ENCODE results near the gene CAND2.

CAND2 gene

DNA sequence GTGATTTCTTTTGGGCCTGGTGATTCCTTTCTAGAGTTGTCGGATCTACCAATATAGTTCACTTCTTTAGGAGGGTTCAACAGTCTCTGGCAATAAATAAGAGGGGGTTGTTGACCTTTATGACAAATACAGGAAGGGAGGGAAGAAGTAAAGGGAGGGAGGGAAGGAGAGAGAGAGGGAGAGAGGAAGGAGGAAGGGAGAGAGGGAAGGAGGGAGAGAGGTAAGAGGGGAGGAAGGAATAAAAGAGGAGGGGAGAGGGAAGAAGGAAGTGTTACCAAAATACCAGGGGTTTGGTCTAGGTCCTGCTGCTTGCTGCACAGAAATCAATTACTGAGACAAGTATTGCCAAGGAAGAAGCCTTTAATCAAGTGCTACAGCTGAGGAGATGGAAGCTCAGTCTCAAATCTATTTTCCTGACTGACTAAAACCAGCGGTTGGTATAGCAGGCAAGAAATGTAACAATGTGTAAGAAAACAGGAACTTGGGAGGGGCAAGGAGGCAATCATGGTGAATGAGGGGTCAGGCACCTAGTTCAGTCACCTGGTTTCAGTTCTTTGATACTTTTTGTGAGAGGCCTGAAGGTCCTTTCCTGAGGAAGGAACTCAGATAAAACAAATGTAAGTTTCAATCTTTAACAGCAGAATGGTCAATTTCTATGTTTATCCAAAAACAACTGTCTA is 23.3 kb upstream of the CAND2 start:
- H3K79me2 ChIP-seq (ENCODE audit: insufficient read depth, low read length) = no peaks in the 10 kb centered on the region
- no peak overlapping the region for H3K27ac ChIP-seq (ENCODE audit: low read depth, low read length)
- no peaks in the 10 kb centered on the region for H4K20me1 ChIP-seq (ENCODE audit: low read depth, low read length)
- no peak overlapping the region for H3K9ac ChIP-seq (ENCODE audit: low read length)
- no peaks in the 10 kb centered on the region for H3K9me2 ChIP-seq (replicated peaks; ENCODE audit: insufficient read depth, low read length)
- no peaks in the 10 kb centered on the region for H3K36me3 ChIP-seq (ENCODE audit: low read length)
- H2AFZ ChIP-seq (ENCODE audit: low read depth, low read length, severe bottlenecking) = no peak overlapping the region
- no peaks in the 10 kb centered on the region for H3K9me3 ChIP-seq (ENCODE audit: insufficient read depth, low read length)
- no peaks in the 10 kb centered on the region for H3F3A ChIP-seq (ENCODE audit: insufficient read depth)
- TF ChIP-seq EZH2phosphoT487 (conservative IDR thresholded peaks at IDR 0.05; ENCODE audit: low read length) (no peak), CTCF (IDR thresholded peaks at IDR 0.05; ENCODE audit: insufficient read depth, low read length, poor library complexity, severe bottlenecking) (no peak)
- H3K4me2 ChIP-seq (ENCODE audit: low read depth, low read length, poor library complexity, severe bottlenecking) = no peak overlapping the region
- no peak overlapping the region for H3K4me3 ChIP-seq (ENCODE audit: insufficient read depth, low read length, poor library complexity, severe bottlenecking)
- no peaks in the 10 kb centered on the region for H3K27me3 ChIP-seq (ENCODE audit: low read length)

- Histone ChIP-seq H2AFZ (ENCODE audit: low read depth, low read length, severe bottlenecking) (no peak overlapping the region), H4K20me1 (ENCODE audit: low read depth, low read length) (no peaks in the 10 kb centered on the region), H3K9me2 (replicated peaks; ENCODE audit: insufficient read depth, low read length) (no peaks in the 10 kb centered on the region), H3K36me3 (ENCODE audit: low read length) (no peaks in the 10 kb centered on the region), H3K4me2 (ENCODE audit: low read depth, low read length, poor library complexity, severe bottlenecking) (no peak overlapping the region), H3K27me3 (ENCODE audit: low read length) (no peaks in the 10 kb centered on the region), H3K79me2 (ENCODE audit: insufficient read depth, low read length) (no peaks in the 10 kb centered on the region), H3K27ac (ENCODE audit: low read depth, low read length) (no peak overlapping the region), H3K4me3 (ENCODE audit: insufficient read depth, low read length, poor library complexity, severe bottlenecking) (no peak overlapping the region), H3F3A (ENCODE audit: insufficient read depth) (no peaks in the 10 kb centered on the region), H3K9ac (ENCODE audit: low read length) (no peak overlapping the region), H3K9me3 (ENCODE audit: insufficient read depth, low read length) (no peaks in the 10 kb centered on the region)
- TF ChIP-seq CTCF (IDR thresholded peaks at IDR 0.05; ENCODE audit: insufficient read depth, low read length, poor library complexity, severe bottlenecking) (no peak), EZH2phosphoT487 (conservative IDR thresholded peaks at IDR 0.05; ENCODE audit: low read length) (no peak)
These were observed 22.8 kb upstream of the CAND2 start for GRCh38 chr3:12773710-12774086.

DNA sequence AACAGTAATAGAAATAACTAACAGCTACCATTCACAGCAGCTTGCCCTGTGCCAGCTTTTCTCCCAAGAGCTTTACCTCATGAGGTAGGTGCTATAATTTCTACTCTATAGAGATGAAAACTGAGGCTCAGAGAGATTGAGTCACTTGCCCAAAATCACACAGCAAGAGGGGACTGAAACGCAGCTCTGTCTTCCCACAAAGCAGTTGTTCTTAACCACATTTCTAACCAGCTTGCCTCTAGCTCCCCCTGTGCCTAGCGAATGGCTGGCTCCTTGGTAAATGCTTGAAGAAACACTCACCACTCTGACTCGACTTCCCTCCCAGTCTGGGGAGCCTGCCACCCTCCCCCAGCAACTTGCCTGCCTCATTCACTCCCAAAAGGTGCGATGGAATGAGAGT is 21.9 kb upstream of the CAND2 start:
- H3K79me2 ChIP-seq (ENCODE audit: insufficient read depth, low read length) = no peaks in the 10 kb centered on the region
- no peak overlapping the region for H3K27ac ChIP-seq (ENCODE audit: low read depth, low read length)
- H3K27me3 ChIP-seq (ENCODE audit: low read length) = no peaks in the 10 kb centered on the region
- no peaks in the 10 kb centered on the region for H3K9me2 ChIP-seq (replicated peaks; ENCODE audit: insufficient read depth, low read length)
- no peak for TF ChIP-seq EZH2phosphoT487 (conservative IDR thresholded peaks at IDR 0.05; ENCODE audit: low read length)
- TF ChIP-seq CTCF (IDR thresholded peaks at IDR 0.05; ENCODE audit: insufficient read depth, low read length, poor library complexity, severe bottlenecking) = no peak
- H3K4me2 ChIP-seq (ENCODE audit: low read depth, low read length, poor library complexity, severe bottlenecking) = no peak overlapping the region
- H3K36me3 ChIP-seq (ENCODE audit: low read length) = no peaks in the 10 kb centered on the region
- no peaks in the 10 kb centered on the region for H3K9me3 ChIP-seq (ENCODE audit: insufficient read depth, low read length)
- no peaks in the 10 kb centered on the region for H3F3A ChIP-seq (ENCODE audit: insufficient read depth)
- no peak overlapping the region for H3K4me3 ChIP-seq (ENCODE audit: insufficient read depth, low read length, poor library complexity, severe bottlenecking)
- H3K9ac ChIP-seq (ENCODE audit: low read length) = no peak overlapping the region
- no peak overlapping the region for H2AFZ ChIP-seq (ENCODE audit: low read depth, low read length, severe bottlenecking)
- H4K20me1 ChIP-seq (ENCODE audit: low read depth, low read length) = no peaks in the 10 kb centered on the region

All from SU-DHL-6 (cell line).